GM23338 (cell line): ENCODE results near the gene CNST. TPM values are rescaled to one million over a fixed set of nuclear protein-coding genes. Genes with fewer than 3 reads are reported as not detected.
"Not testable (repeated sequence)": the region's sequence is repeated elsewhere in the genome, so short reads cannot be mapped to it uniquely, and the experiment has no call there.

Experiments
- ATAC-seq: fragments of 200-7000 bp; cut with Tn5 transposase; 3 replicates; pipeline ENCODE4 v1.9.1; 2020
- DNase-seq: peaks from one replicate; pipeline ENCODE4 v3.0.0-alpha.2; 2015; ENCODE audit warnings: low spot score
- H2AFZ ChIP-seq: fragments of 200-600 bp; sonication (generic); 2 replicates; pipeline ENCODE4 v1.8.0; 2016; ENCODE audit warnings: antibody characterized with exemption, mild to moderate bottlenecking, moderate library complexity
- H3F3A ChIP-seq: fragments of 200-600 bp; sonication (generic); replicated peaks from 2 replicates; pipeline ENCODE4 v1.8.0; 2017; ENCODE audit warnings: antibody characterized with exemption, mixed run types, low read depth
- H3K27ac ChIP-seq: fragments of 200-600 bp; sonication (generic); 2 replicates; pipeline ENCODE4 v1.6.1; 2016; ENCODE audit warnings: low read depth
- H3K27me3 ChIP-seq: fragments of 200-600 bp; sonication (generic); 2 replicates; pipeline ENCODE4 v1.8.0; 2016; ENCODE audit warnings: mild to moderate bottlenecking, mixed run types, moderate library complexity; ENCODE audit not compliant: insufficient read depth
- H3K36me3 ChIP-seq: fragments of 200-600 bp; sonication (generic); 2 replicates; pipeline ENCODE4 v1.8.0; 2016; ENCODE audit warnings: mild to moderate bottlenecking; ENCODE audit not compliant: insufficient read depth
- H3K4me1 ChIP-seq: fragments of 200-600 bp; sonication (generic); 2 replicates; pipeline ENCODE4 v1.8.0; 2016; ENCODE audit warnings: mild to moderate bottlenecking, moderate library complexity; ENCODE audit not compliant: insufficient read depth
- H3K4me2 ChIP-seq: fragments of 200-600 bp; sonication (generic); 2 replicates; pipeline ENCODE4 v1.7.1; 2017; ENCODE audit warnings: mixed run types
- H3K4me3 ChIP-seq: fragments of 200-600 bp; sonication (generic); 2 replicates; pipeline ENCODE4 v1.6.1; 2016; ENCODE audit warnings: mixed run types
- H3K79me2 ChIP-seq: fragments of 200-600 bp; sonication (generic); replicated peaks from 2 replicates; pipeline ENCODE4 v1.8.0; 2017; ENCODE audit warnings: mild to moderate bottlenecking; ENCODE audit not compliant: insufficient read depth
- H3K9me2 ChIP-seq: fragments of 200-600 bp; sonication (generic); 2 replicates; pipeline ENCODE4 v1.8.0; 2017; ENCODE audit not compliant: insufficient read depth
- H4K20me1 ChIP-seq: fragments of 200-600 bp; sonication (generic); replicated peaks from 2 replicates; pipeline ENCODE4 v1.8.0; 2017; ENCODE audit warnings: mild to moderate bottlenecking; ENCODE audit not compliant: insufficient read depth
- H3K27ac Mint-ChIP-seq: 2 replicates; pipeline ENCODE4 v1.8.0; 2020; ENCODE audit warnings: inconsistent platforms, mild to moderate bottlenecking, moderate library complexity, mixed read lengths
- H3K27me3 Mint-ChIP-seq: 3 replicates; pipeline ENCODE4 v1.8.0; 2022; ENCODE audit warnings: low read depth, mild to moderate bottlenecking, moderate library complexity, mixed read lengths, inconsistent platforms; ENCODE audit not compliant: insufficient read depth, poor library complexity
- H3K36me3 Mint-ChIP-seq: 3 replicates; pipeline ENCODE4 v1.8.0; 2021; ENCODE audit warnings: low read depth, mild to moderate bottlenecking, inconsistent platforms, moderate library complexity, mixed read lengths
- H3K4me1 Mint-ChIP-seq: 3 replicates; pipeline ENCODE4 v1.8.0; 2020; ENCODE audit warnings: mild to moderate bottlenecking, inconsistent platforms, mixed read lengths
- H3K4me3 Mint-ChIP-seq: 3 replicates; pipeline ENCODE4 v1.8.0; 2021; ENCODE audit warnings: moderate library complexity, mild to moderate bottlenecking, inconsistent platforms, mixed read lengths
- H3K9me3 Mint-ChIP-seq: 3 replicates; pipeline ENCODE4 v1.8.0; 2020; ENCODE audit warnings: moderate library complexity, mild to moderate bottlenecking, inconsistent platforms, mixed read lengths
- CREB1 ChIP-seq: fragments of 250-450 bp; sonication (Bioruptor Pico); IDR thresholded peaks from 2 replicates; pipeline ENCODE4 v1.5.0; 2020; ENCODE audit warnings: low read depth, mild to moderate bottlenecking, moderate library complexity
- NANOG ChIP-seq: IDR thresholded peaks from 2 replicates; pipeline ENCODE4 v1.6.1; 2016; ENCODE audit warnings: antibody characterized with exemption, borderline replicate concordance
- POLR2AphosphoS5 ChIP-seq: IDR thresholded peaks from 2 replicates; pipeline ENCODE4 v1.6.1; 2016; ENCODE audit warnings: antibody characterized with exemption, low read depth
- REST ChIP-seq: IDR thresholded peaks from one replicate; pipeline ENCODE4 v1.6.1; 2018; ENCODE audit warnings: antibody characterized with exemption; ENCODE audit not compliant: unreplicated experiment
- ZNF462 ChIP-seq: fragments of 250-450 bp; sonication (Bioruptor Pico); IDR thresholded peaks from 2 replicates; pipeline ENCODE4 v1.5.0; 2020; ENCODE audit warnings: mild to moderate bottlenecking, moderate library complexity
- polyA plus RNA-seq: library from polyadenylated mRNA; unstranded; fragments of >200 nt; fragmentation: Nextera tagmentation; extraction: Ambion mirVana; gene quantifications from 2 replicates; pipeline ENCODE4 v1.2.1, GENCODE V29; 2016
- total RNA-seq: library from RNA; depleted of rRNA; stranded (reverse); fragments of >200 nt; shearing (Covaris generic); gene quantifications from 2 replicates; pipeline ENCODE4 v1.2.3, GENCODE V29; 2014

The CNST gene
- total and polyA plus RNA-seq, 2 experiments from 2014 or later, result 8.1 to 17.6 TPM

GRCh38 chr1:246694213-246694895, 128.1 kb downstream of the CNST start:
- ATAC-seq, H3K79me2 ChIP-seq, H3F3A ChIP-seq, H2AFZ ChIP-seq, H3K4me3 ChIP-seq, H3K27ac Mint-ChIP-seq, H3K4me2 ChIP-seq, H3K4me1 ChIP-seq, H3K27ac ChIP-seq, H3K9me2 ChIP-seq, H3K4me3 Mint-ChIP-seq, H4K20me1 ChIP-seq, H3K36me3 ChIP-seq, H3K4me1 Mint-ChIP-seq, H3K27me3 ChIP-seq: not testable (repeated sequence)
- peaks cover 22% of the 10 kb centered on the region for H3K36me3 Mint-ChIP-seq
- peaks cover 24% of the 10 kb centered on the region for H3K27me3 Mint-ChIP-seq
- peaks cover 50% of the 10 kb centered on the region for H3K9me3 Mint-ChIP-seq
- peak; percentile 17 for DNase-seq

- TF ChIP-seq ZNF462, result no peak
- no peak for TF ChIP-seq POLR2AphosphoS5
- TF ChIP-seq NANOG, result no peak
- no peak for TF ChIP-seq CREB1 (CRISPR knock-in tag)
- no peak for TF ChIP-seq REST
- Mint-ChIP-seq H3K4me1 (no peaks in the 10 kb centered on the region; the same call in 2 of the 3 replicates), H3K9me3 (peaks cover 50% of the 10 kb centered on the region), H3K27ac (no peak overlapping the region), H3K4me3 (no peak overlapping the region), H3K27me3 (peaks cover 21% of the 10 kb centered on the region), H3K36me3 (peaks cover 22% of the 10 kb centered on the region)
- H3K27ac ChIP-seq, result no peak overlapping the region
- no peaks in the 10 kb centered on the region for H3K4me1 ChIP-seq
- ATAC-seq (no peak), DNase-seq (no peak)
- H3K9me2 ChIP-seq, result no peaks in the 10 kb centered on the region
- no peaks in the 10 kb centered on the region for H3K27me3 ChIP-seq
- H2AFZ ChIP-seq, result no peak overlapping the region
- H3K36me3 ChIP-seq, result no peaks in the 10 kb centered on the region; the same call in 1 of the 2 replicates
- no peaks in the 10 kb centered on the region for H3K79me2 ChIP-seq
- no peak overlapping the region for H3K4me3 ChIP-seq
- H4K20me1 ChIP-seq, result no peaks in the 10 kb centered on the region
- H3K4me2 ChIP-seq, result no peak overlapping the region
- no peaks in the 10 kb centered on the region for H3F3A ChIP-seq
Observed at GRCh38 chr1:246695136-246695535, 128.9 kb downstream of the CNST start.
